Hindlimb muscle (tissue), 1 donor: ENCODE data around the gene CELF2. TPM values are rescaled to one million over a fixed set of nuclear protein-coding genes. Genes with fewer than 3 reads are reported as not detected.

Source experiments
- DNase-seq: peaks from one replicate; pipeline ENCODE4 v3.0.0-alpha.2; 2013
- polyA plus RNA-seq: library from polyadenylated mRNA; unstranded; fragments of 120-200 nt; gene quantifications from one replicate; pipeline ENCODE4 v1.2.1, GENCODE V29; 2013; ENCODE audit not compliant: insufficient read length

CELF2 gene
- polyA plus RNA-seq, 1 donor, result 90.1 TPM

GRCh38 chr10:11023009-11023953 lies 5.6 kb downstream of the CELF2 start:
- DNase-seq, result no peak

DNA sequence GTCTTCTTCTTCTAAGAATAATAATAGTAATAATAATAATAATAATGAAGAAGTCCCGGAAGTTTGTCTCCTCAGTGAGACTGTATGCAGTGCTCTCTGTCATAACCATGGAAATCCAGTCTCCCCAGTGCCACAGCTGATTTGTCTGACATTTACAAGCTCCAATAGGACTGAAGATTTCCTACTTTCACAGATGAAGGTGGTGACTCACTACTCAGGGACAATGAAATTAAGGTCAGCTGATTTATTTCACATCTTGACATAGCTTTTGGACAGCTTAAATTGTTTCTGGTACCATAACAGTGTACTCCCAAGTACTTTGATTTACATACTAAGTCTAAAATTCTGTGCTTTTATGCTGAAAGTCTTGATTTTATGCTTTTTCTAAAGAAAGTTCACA lies 6.9 kb downstream of the CELF2 start:
- no peak for DNase-seq

DNA sequence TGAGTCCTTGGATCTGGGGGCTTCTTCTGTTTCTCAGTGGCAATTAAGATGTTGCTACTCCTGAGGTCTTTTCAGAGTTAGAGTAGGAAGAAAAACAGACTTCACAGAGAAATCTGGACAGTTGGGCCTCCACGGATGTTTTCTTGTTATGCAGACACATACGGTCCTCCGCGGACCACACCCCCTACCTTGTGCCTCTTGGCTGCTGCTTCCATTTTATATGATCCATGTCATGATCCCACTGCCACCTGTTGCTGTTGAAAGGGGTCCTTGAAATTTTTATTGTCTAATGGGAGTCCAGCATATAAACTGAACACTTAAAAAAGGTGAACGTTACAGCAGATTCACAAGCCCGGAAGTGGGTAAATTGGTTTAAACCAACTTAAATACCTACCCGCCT lies 8.3 kb downstream of the CELF2 start:
- DNase-seq, result no peak

DNA sequence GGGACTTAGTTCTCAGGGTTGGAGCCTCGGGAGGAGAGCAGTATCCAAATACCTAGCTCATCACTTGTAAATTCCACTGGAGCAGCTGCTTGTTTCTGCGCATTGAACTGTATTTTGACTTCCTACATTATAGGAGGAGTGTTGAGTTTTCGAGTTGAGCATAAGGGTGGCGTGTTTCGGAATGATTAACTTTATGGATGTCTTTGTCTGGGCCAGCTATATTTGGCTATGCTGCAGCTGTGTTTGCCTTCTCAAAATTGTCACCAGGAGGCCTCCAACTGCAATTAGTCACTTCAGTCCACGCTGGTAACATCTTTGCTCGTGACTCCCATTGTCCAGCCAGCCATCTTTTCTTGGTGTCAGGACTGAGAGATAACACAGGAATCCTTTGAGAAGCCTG lies 9.1 kb downstream of the CELF2 start:
- no peak for DNase-seq

DNA sequence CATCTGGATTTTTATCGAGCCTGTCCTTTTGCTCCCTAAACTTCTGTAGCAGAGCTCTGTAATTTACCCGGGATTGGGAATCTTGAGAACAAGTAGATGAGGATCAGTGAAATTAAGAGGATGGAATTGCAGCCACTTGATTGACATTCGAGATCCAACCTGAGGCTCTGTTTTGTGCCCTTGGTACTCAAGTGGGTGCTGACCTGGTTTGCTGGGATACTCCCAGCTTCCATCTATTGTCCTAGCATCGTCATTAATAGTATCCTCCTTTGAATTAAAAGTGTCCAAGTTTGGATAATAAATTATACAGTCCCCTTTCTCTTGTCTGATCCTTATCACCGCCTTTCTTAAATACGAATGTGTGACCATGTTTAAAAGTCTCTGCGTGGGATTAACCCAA lies 17.1 kb downstream of the CELF2 start:
- no peak for DNase-seq

GRCh38 chr10:11035301-11035991 lies 17.8 kb downstream of the CELF2 start:
- DNase-seq, result no peak

- DNase-seq, result no peak
These were observed 18.8 kb downstream of the CELF2 start for GRCh38 chr10:11036424-11037011.

DNA sequence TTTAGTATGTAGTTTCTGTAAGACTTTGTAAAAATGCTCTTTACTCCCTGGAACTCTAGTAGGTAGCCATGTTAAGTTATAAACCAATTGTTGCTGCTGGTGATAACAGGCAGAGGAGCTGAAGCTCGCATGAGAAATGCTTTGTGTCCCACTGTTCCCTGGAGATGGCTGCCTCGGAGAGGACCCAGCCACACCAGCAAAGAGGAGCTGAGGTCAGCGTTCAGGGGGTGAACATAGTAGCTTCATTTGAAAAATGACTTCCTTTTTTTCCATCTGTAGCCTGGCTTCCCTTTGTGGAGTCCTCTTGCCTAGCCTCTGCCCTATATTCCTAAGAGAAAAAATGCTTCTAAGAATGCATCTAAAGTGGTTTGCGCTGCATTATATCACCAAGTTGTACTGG lies 20.3 kb downstream of the CELF2 start:
- no peak for DNase-seq

DNA sequence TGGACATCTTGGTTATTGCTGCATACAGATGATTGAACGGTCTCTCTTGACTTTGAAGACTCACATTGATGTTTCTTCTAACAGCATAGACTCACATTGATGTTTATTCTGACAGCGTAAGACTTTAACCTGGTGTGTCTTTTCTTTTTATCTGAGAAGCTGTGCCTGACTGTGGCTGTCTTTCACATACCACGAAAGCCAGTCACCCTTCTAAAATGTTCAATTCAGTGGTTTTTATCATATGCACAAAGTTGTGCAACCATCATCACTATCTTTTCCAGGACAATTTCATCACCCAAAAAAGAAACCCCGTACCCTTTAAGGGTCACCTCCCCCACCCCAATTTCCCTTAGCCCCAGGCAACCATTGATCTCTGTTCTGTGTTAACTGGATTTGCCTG lies 24.7 kb downstream of the CELF2 start:
- DNase-seq, result no peak

- no peak for DNase-seq
These were observed 25.4 kb downstream of the CELF2 start for GRCh38 chr10:11043039-11043438.

- DNase-seq, result no peak
These were observed 25.9 kb downstream of the CELF2 start for GRCh38 chr10:11043446-11044127.

DNA sequence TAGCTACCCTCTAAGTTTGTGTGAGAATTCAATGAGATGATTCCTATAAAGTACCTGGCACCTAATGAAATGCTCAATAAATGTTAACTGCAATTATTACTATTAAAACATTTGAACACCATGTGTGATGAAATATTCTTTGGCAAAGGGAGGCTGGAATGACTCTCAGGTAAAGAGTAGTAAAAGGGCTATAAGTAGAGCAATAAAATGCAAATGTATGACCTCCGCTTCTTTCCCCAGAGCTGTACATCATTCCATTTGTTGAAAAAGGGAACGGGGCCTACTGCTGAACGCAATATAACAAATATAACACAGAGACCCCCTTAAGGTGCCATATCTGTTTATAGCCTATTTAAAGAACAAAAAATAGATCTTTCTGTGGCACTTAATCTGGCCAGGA lies 27.8 kb downstream of the CELF2 start:
- DNase-seq, result no peak

GRCh38 chr10:11045995-11046775 lies 28.5 kb downstream of the CELF2 start:
- peak; percentile 68 for DNase-seq

DNA sequence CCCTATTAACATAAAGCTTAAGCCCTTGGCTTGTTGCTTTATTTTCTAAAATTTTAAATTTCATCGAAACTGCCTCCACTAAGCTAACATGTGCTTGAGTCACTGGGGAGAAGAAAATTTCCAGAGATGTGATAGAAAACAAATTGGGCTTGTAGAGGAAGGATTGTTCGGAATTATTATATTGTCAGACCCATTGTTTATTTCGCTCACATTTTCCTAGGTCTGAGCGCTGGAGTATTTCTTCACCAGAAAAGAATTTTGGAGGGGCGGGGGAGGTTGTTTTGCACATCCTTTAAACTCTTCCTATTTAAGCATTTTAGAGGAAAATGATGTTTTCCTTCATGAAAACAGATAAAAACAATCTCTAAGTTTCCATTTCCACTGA lies 29.1 kb downstream of the CELF2 start:
- peak; percentile 45 for DNase-seq

GRCh38 chr10:11048707-11049278 lies 31.1 kb downstream of the CELF2 start:
- no peak for DNase-seq

- no peak for DNase-seq
These were observed 32.1 kb downstream of the CELF2 start for GRCh38 chr10:11049806-11050205.

GRCh38 chr10:11050301-11051287 lies 32.9 kb downstream of the CELF2 start:
- no peak for DNase-seq

DNA sequence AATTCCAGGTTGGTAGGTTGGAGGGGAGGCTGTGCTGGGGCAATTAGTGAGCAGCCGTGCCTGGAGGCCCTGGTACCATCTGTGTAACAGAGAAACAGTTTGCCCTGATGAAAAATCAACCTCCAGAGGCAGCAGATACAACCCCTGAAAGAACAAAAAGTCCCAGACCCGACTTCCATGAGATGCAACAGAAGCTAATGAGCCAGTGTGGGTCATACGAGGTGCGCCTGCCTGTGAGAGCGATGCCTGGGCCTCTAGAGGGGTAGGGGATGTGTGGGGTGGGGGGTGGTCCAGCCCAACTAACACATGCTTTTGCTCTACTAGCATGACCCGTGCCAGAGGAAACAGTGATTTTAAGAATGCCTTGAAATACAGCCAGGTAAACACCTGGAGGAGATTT lies 39.3 kb downstream of the CELF2 start:
- DNase-seq, result no peak

DNA sequence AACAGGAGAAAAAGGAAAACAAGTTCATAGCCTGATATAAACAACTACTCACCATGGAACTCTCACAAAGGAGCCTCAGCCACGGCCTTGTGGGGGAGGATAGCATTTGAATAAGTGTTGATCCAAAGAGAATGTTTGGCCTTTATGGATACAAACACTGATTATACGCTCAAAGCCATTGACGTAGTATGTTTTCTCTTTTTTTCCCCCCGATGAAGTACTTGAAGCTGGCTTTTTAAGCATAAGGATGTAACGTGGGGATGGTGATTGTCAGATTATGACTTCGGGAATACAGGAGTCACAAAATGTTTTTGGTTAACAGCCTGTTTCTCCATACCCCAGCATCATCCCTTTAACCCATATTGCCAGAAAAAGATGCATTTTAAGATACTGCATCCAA lies 39.8 kb downstream of the CELF2 start:
- DNase-seq, result no peak

GRCh38 chr10:11057994-11058393 lies 40.3 kb downstream of the CELF2 start:
- no peak for DNase-seq

DNA sequence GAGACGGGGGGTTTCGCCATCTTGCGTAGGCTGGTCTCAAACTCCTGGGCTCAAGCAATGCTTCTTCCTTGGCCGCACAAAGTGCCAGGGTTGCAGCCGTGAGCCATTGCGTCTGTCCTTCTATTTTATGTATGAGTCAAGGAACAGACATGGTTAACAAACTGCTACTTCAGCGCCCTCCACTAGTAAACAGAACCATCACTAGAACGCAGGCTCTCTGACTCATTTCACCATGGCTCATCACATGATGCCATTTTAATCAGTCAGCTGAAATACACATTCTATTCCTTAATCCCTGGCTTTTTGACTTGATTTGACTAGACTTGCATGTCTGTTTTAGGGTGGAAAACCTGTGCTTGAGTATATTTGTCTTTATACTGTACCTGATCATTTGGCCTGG lies 41.3 kb downstream of the CELF2 start:
- no peak for DNase-seq
